ENCODE results near the gene ATXN2L.
"Not testable (repeated sequence)": the region's sequence is repeated elsewhere in the genome, so short reads cannot be mapped to it uniquely, and the experiment has no call there.

Gene ATXN2L, protein sequence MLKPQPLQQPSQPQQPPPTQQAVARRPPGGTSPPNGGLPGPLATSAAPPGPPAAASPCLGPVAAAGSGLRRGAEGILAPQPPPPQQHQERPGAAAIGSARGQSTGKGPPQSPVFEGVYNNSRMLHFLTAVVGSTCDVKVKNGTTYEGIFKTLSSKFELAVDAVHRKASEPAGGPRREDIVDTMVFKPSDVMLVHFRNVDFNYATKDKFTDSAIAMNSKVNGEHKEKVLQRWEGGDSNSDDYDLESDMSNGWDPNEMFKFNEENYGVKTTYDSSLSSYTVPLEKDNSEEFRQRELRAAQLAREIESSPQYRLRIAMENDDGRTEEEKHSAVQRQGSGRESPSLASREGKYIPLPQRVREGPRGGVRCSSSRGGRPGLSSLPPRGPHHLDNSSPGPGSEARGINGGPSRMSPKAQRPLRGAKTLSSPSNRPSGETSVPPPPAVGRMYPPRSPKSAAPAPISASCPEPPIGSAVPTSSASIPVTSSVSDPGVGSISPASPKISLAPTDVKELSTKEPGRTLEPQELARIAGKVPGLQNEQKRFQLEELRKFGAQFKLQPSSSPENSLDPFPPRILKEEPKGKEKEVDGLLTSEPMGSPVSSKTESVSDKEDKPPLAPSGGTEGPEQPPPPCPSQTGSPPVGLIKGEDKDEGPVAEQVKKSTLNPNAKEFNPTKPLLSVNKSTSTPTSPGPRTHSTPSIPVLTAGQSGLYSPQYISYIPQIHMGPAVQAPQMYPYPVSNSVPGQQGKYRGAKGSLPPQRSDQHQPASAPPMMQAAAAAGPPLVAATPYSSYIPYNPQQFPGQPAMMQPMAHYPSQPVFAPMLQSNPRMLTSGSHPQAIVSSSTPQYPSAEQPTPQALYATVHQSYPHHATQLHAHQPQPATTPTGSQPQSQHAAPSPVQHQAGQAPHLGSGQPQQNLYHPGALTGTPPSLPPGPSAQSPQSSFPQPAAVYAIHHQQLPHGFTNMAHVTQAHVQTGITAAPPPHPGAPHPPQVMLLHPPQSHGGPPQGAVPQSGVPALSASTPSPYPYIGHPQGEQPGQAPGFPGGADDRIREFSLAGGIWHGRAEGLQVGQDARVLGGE

DNA sequence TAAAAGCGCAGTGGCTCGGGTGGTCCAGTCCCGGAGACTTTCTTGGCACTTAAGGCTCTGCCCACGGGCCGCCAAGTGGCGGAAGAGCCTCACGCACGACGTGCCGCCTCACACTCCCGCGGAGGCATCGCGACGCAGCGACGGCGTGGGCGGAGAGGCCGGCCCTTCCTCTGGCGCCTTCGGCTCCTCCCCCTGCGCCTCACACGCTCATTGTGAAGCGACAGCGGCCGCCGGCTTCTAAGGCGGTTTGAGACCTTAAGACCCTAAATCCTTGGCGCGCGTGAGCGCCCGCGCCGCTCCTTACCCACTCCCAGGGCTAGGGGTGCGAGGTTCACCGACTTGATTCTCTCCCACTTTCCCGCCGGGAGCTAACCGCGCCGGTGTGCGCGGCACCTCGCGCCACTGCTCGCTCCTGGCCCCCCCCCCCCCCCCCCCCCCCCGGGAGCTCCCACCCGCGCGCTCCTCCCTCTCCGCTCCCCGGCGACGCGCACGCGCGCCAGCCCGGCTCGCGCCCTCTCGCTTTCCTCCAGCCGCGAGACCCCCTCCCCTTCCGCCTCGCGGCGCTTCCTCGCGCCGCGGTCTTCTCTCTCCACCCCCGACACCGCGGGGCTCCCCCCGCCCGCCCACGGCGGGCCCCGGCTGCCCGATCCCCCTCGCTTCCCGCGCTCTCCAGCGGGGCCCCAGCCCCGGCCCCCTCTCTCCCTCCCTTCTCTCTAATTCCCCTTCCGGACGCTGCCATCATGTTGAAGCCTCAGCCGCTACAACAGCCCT lies at the start of gene ATXN2L:
Gene ATXN2L (plus strand): TSS at position 480 of the 771 bp plus-strand sequence. CDS start 261 bp downstream, at position 741.
- DNase-seq: peak; percentile 93 to 98

DNA sequence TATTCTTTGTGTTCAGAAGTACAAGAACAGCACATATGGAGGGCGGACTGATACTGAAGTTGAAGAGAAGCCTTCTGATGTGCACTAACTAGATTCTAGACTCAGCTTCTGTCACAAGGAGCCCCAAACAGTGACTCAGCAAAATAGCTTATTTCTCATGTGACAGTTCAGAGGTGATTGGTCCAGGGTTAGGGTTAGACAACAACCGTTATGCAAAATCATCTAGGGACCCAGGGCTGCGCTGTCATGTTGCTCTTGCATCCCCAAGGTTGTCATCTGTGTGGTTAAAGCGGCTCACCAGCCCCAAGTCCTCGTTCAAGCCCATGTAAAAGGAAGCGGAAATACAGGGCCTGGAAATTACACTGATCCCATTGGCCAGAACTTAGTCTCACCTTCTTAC lies 41.1 kb upstream of the ATXN2L start:
- not testable (repeated sequence) for DNase-seq

DNA sequence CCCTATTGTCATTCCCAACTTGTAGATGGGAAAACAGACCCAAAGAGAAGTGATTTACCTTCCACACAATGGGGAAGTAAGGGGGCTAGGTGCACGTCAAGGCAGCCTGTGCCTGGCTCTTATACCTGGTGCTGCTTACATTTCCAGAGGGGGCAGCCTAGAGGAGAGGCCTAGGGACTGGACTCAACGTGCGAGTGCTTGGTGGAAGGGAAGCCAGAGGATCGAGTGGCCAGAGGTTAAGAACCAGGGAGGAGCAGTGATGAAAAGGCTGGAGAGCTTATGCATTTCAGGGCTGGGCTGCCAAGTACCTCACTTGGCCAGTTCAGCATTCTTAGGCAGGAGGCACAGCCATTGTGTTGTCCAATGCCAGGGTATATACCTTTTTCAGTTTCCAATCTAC lies 40.4 kb upstream of the ATXN2L start:
- not testable (repeated sequence) for DNase-seq

DNA sequence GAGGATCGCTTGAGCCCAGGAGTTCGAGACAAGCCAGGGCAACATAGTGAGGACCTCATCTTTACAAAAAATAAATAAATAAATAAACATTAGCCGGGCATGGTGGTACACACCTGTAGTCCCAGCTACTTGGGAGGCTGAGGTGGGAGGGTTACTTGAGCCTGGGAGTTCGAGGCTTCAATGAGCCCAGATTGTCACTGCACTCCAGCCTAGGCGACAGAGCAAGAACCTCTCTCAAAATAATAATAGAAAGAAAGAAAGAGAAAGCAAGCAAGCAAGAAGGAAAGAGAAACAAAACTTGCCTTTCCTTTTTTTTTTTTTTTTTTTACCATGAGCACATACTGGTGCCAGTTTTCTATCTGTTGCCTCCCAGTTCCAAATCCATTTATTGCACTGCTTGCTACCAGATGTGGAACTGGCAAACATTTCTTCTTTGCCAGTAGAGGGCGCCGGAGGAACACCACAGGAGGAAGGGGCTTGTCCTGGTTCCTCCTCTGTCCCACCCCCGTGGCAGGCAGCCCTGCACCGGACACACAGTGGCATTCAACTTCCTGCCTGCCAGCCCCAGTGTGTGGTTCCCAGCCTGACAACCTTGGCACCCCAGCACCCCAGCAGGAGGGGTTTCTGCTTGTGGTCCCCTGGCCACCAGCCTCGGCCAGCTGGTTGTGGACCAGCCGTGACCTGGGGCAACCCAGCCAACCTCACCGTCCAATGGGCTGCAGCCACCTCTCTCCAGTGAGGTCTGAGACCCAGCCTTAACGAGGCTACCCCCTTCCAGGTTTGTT lies 20.4 kb upstream of the ATXN2L start:
- peak; percentile 68 to 69 for DNase-seq

DNA sequence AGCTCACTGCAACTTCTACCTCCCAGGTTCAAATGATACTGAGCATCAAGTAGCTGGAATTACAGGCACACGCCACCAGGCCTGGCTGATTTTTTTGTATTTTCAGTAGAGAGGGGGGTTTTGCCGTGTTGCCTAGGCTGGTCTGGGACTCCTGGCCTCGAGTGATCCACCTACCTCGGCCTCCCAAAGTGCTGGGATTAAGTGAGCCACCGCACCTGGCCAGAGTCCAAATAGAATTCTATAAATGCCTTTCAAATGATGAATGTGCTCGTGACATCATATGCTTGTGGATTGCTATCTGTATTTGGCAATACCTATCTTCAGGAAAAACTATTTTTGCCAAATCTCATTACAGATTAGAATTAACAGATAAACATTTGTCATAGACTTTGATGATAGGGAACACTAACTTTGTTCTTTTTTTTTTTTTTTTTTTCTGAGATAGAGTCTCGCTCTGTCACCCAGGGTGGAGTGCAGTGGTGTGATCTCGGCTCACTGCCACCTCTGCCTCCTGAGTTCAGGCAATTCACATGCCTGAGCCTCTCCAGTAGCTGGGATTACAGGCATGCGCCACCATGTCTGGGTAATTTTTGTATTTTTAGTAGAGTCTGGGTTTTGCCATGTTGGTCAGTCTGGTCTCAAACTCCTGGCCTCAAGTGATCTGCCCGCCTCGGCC lies 15.2 kb upstream of the ATXN2L start:
- not testable (repeated sequence) for DNase-seq

DNA sequence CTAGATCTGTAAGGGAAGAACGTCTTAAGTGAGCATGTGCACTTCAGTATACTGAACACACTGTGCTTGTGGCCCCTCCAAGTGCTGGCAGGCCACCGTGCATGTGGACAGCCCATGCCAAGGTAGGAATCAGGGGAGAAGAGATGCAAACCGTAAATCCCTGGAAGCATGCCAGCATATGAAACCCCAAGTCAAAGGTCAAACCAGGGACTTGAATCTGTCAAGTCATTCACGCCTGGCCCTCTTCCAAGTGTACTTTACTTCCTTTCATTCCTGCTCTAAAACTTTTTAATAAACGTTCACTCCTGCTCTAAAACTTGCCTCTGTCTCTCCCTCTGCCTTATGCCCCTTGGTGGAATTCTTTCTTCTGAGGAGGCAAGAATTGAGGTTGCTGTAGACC lies 2.8 kb upstream of the ATXN2L start:
- DNase-seq: no peak

DNA sequence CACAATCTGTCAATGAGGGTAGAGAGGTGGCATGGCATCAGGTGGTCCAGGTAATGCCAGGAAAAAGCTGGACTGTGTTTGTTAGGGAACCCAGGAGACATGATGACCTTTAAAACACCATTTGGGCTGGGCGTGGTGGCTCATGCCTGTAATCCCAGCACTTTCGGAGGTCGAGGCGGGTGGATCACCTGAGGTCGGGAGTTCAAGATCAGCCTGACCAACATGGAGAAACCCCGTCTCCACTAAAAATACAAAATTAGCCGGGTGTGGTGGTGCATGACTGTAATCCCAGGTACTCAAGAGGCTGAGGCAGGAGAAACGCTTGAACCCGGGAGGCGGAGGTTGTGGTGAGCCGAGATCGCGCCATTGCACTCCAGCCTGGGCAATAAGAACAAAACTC lies 2.3 kb upstream of the ATXN2L start:
- not testable (repeated sequence) for DNase-seq

DNA sequence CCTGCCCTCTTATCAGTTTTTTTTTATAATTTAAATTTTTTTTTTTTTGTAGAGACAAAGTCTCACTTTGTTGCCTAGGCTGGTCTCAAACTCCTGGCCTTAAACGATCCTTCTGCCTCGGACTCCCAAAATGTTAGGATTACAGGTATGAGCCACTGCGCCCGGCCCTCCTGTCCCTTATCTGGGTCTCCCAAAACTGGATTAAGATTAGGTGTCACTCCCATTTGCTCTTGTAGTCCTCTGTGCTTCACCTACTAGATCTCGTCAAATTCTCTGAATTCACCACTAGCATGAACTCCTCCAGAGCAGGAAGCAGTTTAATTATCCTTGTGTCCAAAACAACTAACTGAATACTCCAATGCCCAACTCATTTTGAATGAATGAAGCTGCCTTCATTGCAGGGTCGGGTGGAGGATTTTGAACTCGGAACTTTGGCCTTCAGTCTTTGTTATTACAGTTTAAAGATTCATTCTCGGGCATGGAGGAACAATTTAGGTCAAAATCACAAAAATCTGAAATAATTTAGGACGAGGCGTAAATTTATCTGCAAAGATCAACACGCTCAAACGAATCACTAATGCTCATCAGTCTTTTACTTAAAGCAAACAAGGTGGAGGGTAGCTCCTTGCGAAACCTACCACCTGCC lies 802 bp upstream of the ATXN2L start:
- DNase-seq: no peak

DNA sequence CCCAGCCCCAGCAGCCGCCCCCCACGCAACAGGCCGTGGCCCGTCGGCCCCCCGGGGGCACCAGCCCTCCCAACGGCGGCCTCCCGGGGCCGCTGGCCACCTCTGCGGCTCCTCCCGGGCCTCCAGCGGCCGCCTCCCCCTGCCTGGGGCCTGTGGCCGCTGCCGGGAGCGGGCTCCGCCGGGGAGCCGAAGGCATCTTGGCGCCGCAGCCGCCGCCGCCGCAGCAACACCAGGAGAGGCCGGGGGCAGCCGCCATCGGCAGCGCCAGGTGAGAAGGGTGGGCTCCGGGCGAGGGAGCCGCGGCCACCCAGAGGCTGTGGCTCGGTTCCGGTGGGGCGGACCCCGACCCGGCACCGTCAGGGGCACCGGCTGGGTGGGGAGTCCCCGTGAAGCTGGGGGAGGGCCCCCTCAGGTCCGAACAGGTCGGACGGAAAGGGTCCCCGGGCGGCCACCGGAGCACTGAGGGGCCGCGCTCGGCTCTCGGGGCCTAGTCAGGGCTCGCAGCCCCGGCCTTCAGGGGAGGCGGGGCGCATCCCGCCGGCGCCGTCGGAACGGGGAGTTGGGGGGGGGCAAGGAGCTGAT lies 583 bp downstream of the ATXN2L start:
- no peak for DNase-seq

DNA sequence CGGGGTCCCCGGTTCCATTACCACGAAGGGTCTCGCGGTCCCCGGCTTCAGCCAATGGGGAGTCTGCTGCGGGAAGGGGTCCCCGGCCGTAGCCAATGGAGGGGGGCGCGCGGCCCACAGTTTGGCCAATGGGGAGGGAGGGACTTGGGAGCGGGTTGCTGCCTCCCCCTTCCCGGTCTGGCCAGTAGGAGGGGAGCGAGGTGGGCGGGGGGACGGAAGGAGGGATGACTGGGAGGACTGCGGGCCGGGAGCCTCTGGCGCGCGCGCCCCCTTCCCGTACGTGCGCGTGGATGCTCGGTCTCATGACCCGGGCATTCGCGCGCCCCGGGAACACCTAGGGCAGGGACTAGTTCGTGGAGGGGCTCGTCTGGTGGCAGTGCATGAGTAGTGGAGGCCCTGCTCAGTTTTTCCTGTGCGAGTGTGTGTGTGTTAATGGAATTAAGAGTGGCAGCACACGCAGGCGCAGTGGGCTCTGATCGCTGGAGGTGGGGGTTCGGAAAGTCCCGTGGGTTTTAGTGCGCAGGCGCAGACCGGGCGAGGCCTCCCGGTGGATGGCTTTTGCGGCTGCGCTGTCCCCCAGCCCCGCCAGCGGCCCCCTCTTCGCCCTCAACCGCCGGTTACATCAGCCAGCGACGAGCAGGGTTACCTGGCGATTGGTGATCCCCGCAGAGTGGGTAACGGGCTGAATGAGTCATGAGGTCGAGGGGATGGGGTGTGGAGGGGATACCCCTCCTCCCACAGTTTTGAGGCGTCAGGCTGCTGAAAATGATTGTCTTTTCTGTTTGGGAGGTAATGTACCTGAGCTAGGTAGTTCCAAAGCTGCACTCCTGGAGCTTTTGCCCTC lies 1.3 kb downstream of the ATXN2L start:
- DNase-seq: peak; percentile 91

DNA sequence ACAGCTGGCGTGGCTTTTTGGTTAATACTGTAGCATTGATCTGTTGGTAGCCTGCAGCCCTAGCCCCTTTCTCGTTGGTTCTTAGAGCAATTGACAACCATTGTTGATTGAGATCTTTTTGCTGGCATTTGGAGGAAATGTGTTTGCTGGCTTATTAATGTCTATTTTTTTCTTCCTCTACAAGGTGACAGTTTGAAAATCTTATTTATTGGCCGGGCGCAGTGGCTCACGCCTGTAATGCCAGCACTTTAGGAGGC lies 1.8 kb downstream of the ATXN2L start:
- DNase-seq: no peak

DNA sequence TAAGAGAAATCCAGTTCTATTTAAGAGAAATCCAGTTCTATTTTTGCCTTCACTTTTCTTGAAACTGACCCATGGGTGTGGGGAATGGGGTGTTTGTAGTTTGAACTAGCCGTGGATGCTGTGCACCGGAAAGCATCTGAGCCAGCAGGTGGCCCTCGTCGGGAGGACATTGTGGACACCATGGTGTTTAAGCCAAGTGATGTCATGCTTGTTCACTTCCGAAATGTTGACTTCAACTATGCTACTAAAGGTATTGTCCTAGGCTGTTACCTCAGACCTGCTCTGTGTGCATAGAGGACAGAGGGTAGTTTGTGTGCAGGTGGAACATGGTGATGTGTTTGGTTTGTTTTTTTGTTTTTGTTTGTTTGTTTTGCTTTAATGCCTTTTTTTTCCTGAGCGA lies 3.3 kb downstream of the ATXN2L start:
- no peak for DNase-seq

DNA sequence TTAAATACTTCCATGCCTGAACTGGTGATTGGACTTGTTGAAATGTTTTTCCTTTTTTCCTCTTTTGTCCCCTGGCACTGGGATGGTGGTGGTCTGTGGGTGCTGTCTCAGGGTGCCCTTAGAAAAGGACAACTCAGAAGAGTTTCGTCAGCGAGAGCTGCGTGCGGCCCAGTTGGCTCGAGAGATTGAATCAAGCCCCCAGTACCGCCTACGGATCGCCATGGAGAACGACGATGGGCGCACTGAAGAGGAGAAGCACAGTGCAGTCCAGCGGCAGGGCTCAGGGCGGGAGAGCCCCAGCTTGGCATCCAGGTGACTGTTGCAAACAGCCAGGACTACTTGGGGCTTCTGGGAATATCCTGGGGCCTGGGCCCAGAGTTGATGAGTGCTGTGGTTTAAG lies 6.9 kb downstream of the ATXN2L start:
- DNase-seq: no peak

DNA sequence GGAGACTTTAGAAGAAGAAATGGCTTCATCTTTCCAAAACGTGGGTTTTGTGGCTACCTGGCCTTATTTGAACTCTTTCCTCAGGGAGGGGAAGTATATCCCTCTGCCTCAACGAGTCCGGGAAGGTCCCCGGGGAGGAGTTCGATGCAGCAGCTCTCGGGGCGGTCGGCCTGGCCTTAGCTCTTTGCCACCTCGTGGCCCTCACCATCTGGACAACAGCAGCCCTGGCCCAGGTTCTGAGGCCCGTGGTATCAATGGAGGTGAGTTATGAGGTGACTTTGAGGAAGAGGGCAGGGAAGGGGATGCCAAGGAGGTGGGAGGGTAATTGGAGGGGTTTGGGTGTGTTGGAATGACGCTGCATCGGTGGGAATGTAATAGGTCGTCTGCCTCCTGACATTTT lies 7.7 kb downstream of the ATXN2L start:
- no peak for DNase-seq

DNA sequence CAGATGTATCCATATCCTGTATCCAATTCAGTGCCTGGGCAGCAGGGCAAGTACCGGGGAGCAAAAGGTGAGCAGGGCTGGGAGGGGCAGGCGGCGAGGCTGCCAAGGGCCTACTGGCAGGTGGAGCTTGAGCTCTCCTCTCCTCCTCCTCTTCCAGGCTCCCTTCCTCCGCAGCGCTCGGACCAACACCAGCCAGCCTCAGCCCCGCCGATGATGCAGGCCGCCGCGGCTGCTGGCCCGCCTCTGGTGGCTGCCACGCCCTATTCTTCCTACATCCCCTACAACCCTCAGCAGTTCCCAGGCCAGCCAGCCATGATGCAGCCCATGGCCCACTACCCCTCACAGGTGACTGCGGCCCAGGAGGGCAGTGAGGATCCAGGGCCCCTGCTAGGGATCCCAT lies 11.6 kb downstream of the ATXN2L start:
- no peak for DNase-seq

DNA sequence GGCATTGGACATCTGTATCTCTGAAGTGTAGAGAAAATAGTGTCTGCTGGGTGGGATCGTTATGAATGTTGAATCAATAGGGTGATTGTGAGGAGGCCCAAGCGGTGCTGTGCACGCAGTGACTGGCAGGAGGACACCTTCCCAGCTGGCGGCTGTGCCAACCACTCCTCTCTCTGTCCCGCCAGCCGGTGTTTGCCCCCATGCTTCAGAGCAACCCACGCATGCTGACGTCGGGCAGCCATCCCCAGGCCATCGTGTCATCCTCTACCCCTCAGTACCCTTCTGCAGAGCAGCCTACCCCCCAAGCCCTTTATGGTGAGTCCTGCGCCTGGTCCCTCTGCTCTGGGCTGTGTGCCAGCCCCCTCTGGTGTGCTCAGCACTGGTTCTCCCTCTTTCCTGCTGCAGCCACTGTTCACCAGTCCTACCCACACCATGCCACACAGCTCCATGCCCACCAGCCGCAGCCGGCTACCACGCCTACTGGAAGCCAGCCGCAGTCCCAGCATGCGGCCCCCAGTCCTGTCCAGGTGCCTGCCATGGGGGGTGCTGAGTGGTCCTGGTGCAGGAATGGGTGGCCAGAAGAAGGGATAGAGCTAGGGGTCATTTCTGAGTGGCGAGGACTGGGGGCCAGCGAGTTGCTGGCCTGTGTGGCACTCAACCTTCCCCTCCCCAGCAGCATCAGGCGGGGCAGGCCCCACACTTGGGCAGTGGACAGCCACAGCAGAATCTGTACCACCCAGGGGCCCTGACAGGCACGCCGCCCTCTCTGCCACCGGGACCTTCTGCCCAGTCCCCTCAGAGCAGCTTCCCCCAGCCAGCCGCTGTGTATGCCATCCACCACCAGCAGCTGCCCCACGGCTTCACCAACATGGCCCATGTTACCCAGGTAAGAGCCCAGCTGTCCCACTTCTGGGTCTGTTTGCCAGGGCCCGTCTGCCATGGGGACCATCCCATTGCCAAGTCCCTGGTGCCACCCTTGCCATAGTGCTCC lies 12.4 kb downstream of the ATXN2L start:
- DNase-seq: no peak

DNA sequence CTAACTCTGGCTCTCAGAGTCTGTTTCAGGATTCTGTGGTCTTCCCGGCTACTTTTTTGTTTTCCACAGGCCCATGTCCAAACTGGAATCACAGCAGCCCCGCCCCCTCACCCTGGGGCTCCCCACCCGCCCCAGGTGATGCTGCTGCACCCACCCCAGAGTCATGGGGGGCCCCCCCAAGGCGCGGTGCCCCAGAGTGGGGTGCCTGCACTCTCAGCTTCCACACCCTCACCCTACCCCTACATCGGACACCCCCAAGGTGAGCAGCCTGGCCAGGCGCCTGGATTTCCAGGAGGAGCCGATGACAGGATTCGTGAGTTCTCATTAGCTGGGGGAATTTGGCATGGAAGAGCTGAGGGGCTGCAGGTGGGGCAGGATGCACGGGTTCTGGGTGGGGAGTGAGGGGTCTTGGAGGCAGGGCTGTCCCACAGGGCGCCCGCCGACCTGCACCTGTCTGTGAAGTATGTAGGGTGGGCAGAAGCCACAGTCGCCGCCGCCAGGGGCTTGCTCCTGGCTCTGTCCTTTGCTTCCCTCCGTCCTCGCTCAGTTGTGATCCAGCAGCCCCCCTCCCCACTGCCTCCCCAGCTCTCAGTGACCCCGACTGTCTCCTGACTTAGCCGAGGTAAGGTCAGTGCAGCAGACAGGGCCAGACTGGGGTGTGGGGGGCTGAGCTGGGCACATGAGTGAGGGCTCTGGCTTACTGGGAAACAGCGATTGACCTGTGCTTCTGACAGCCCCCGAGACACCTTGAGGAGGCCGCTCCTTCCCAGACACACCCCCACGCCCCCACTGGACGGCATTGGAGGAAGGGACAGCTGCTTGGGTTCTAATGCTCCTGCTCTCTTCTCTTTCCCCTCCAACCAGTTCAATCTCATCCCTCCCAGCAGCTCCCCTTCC lies 13.3 kb downstream of the ATXN2L start:
- no peak for DNase-seq

DNA sequence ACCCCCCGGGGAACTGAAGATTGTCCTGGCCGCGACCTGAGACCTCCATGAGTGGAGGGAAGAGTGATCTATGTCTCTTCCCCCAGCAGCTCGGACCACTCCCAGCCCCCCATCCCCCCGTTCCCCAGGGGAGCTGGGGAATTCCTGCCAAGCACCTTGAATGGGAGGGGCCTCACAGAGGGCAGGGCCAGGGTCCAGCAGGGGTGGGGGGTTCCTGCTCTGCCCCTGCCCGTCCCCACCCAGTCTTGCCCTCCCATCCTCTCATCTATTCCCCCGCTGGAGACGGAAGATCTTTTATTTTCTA lies 13.9 kb downstream of the ATXN2L start:
- DNase-seq: no peak
